HCT116 (cell line): ENCODE results near the gene IL1RAPL1. TPM values are rescaled to one million over a fixed set of nuclear protein-coding genes. Genes with fewer than 3 reads are reported as not detected.

Experiments used
- ATAC-seq: fragments of 200-7000 bp; cut with Tn5 transposase; 2 replicates; pipeline ENCODE4 v1.9.1; 2020; ENCODE audit warnings: mild to moderate bottlenecking, moderate library complexity
- BruUV-seq: library from RNA; stranded (reverse); fragments of 400-500 nt; replicated peaks from 2 replicates; lab custom pipeline; 2021; lab: Mats Ljungman, UMichigan
- CTCF ChIA-PET: fragments of 300-600 bp; sonication (Branson Sonifier 250); formaldehyde crosslinking; loops from one replicate; lab custom pipeline; 2021; ENCODE audit warnings: antibody characterized with exemption; lab: Charles Lee
- POLR2A ChIA-PET: fragments of 300-600, 350-600 bp; sonication (Branson Sonifier 250); formaldehyde crosslinking; loops from one replicate; lab custom pipeline; 2021; ENCODE audit warnings: antibody characterized with exemption; lab: Charles Lee
- RAD21 ChIA-PET, 2 experiments: fragments of 300-600 bp; sonication (Branson Sonifier 250); formaldehyde crosslinking; loops; one replicate each; lab custom pipeline; 2023; ENCODE audit warnings: low total read pairs in 2 of 2; ENCODE audit not compliant: uncharacterized antibody in 2 of 2, unreplicated experiment in 2 of 2, low non-redundant PET in 1 of 2; lab: Charles Lee
- DNase-seq: peaks from one replicate; pipeline ENCODE4 v3.0.0-alpha.2; 2010; ENCODE audit warnings: low read depth, low spot score
- H2AFZ ChIP-seq: fragments of 200-600 bp; shearing (Covaris generic), sonication (generic); 2 replicates; pipeline ENCODE4 v1.6.1; 2017; ENCODE audit warnings: low read depth, mixed run types, mixed read lengths, antibody characterized with exemption, low read length; ENCODE audit not compliant: poor library complexity, severe bottlenecking
- H3K27ac ChIP-seq: 2 replicates; pipeline ENCODE4 v1.5.1; 2012; ENCODE audit warnings: low read depth, low read length
- H3K27me3 ChIP-seq: fragments of 200-600 bp; sonication (generic); 2 replicates; pipeline ENCODE4 v1.6.1; 2016; ENCODE audit warnings: mixed run types, low read length, mixed read lengths; ENCODE audit not compliant: insufficient read depth
- H3K36me3 ChIP-seq, 2 experiments: fragments of 200-500 bp in 1 of 2; fragments of 200-600 bp in 1 of 2; sonication (Bioruptor generic) in 1 of 2; sonication (generic) in 1 of 2; 2 replicates each; pipeline versions ENCODE4 v1.5.1 to v1.6.1; 2014 to 2016; ENCODE audit warnings: low read length in 2 of 2, inconsistent platforms in 1 of 2, mixed read lengths in 1 of 2, mixed run types in 1 of 2; ENCODE audit not compliant: insufficient read depth in 2 of 2, control insufficient read depth in 1 of 2
- H3K4me1 ChIP-seq, 2 experiments: fragments of 200-600 bp in 1 of 2; sonication (generic) in 1 of 2; 2 replicates each; pipeline versions ENCODE4 v1.5.1 to v1.6.1; 2012 to 2017; ENCODE audit warnings: low read length in 2 of 2, inconsistent platforms in 1 of 2, mild to moderate bottlenecking in 1 of 2, mixed read lengths in 1 of 2, mixed run types in 1 of 2, moderate library complexity in 1 of 2; ENCODE audit not compliant: insufficient read depth in 2 of 2, control insufficient read depth in 1 of 2
- H3K4me2 ChIP-seq: fragments of 200-600 bp; sonication (generic); 2 replicates; pipeline ENCODE4 v1.6.1; 2017; ENCODE audit warnings: mixed run types, low read length, mixed read lengths
- H3K4me3 ChIP-seq, 2 experiments: fragments of 200-600 bp in 1 of 2; sonication (generic) in 1 of 2; replicated peaks in 1 of 2; 2 replicates each; pipeline ENCODE4 v1.5.1; 2011 to 2016; ENCODE audit warnings: low read length in 2 of 2, control low read depth in 1 of 2, low read depth in 1 of 2, mild to moderate bottlenecking in 1 of 2, mixed read lengths in 1 of 2, mixed run types in 1 of 2
- H3K79me2 ChIP-seq: fragments of 200-600 bp; sonication (generic); 2 replicates; pipeline ENCODE4 v1.6.1; 2017; ENCODE audit warnings: mild to moderate bottlenecking, mixed run types, low read length, moderate library complexity, mixed read lengths; ENCODE audit not compliant: insufficient read depth
- H3K9ac ChIP-seq: fragments of 200-600 bp; sonication (generic); 2 replicates; pipeline ENCODE4 v1.6.1; 2016; ENCODE audit warnings: low read length, mixed read lengths
- H3K9me2 ChIP-seq: fragments of 200-600 bp; sonication (generic), shearing (Covaris generic); 2 replicates; pipeline ENCODE4 v1.6.1; 2017; ENCODE audit warnings: mixed run types, mild to moderate bottlenecking, moderate library complexity; ENCODE audit not compliant: insufficient read depth
- H3K9me3 ChIP-seq, 2 experiments: fragments of 200-500 bp in 1 of 2; fragments of 200-600 bp in 1 of 2; sonication (Bioruptor generic) in 1 of 2; sonication (generic) in 1 of 2; 2 replicates each; pipeline ENCODE4 v1.6.1; 2014 to 2017; ENCODE audit warnings: low read length in 2 of 2, mixed read lengths in 2 of 2, inconsistent platforms in 1 of 2, low read depth in 1 of 2, mild to moderate bottlenecking in 1 of 2, mixed run types in 1 of 2, moderate library complexity in 1 of 2; ENCODE audit not compliant: control insufficient read depth in 1 of 2, insufficient read depth in 1 of 2
- H4K20me1 ChIP-seq: fragments of 200-600 bp; sonication (generic), shearing (Covaris generic); 2 replicates; pipeline ENCODE4 v1.6.1; 2017; ENCODE audit warnings: mixed run types, mild to moderate bottlenecking, moderate library complexity; ENCODE audit not compliant: insufficient read depth
- ATF3 ChIP-seq: IDR thresholded peaks from 2 replicates; pipeline ENCODE4 v1.6.1; 2012
- CBX3 ChIP-seq: IDR thresholded peaks from 2 replicates; pipeline ENCODE4 v1.6.1; 2012; ENCODE audit warnings: low read depth
- CEBPB ChIP-seq: IDR thresholded peaks from 2 replicates; pipeline ENCODE4 v1.6.1; 2012; ENCODE audit warnings: low read depth
- EGR1 ChIP-seq: IDR thresholded peaks from 2 replicates; pipeline ENCODE4 v1.6.1; 2012; ENCODE audit warnings: low read depth
- ELF1 ChIP-seq: IDR thresholded peaks from 2 replicates; pipeline ENCODE4 v1.6.1; 2012; ENCODE audit warnings: low read depth, borderline replicate concordance
- EZH2 ChIP-seq: fragments of 200-600 bp; sonication (generic); IDR thresholded peaks from 2 replicates; pipeline ENCODE4 v1.6.1; 2017; ENCODE audit warnings: antibody characterized with exemption, mixed run types
- EZH2phosphoT487 ChIP-seq: fragments of 200-600 bp; IDR thresholded peaks from 2 replicates; pipeline ENCODE4 v1.6.1; 2018; ENCODE audit warnings: antibody characterized with exemption, borderline replicate concordance
- FOSL1 ChIP-seq: IDR thresholded peaks from 2 replicates; pipeline ENCODE4 v1.6.1; 2012; ENCODE audit warnings: low read depth
- JUND ChIP-seq: IDR thresholded peaks from 2 replicates; pipeline ENCODE4 v1.6.1; 2012
- POLR2A ChIP-seq: IDR thresholded peaks from 2 replicates; pipeline ENCODE4 v1.7.0; 2011; ENCODE audit warnings: borderline replicate concordance; ENCODE audit not compliant: insufficient read depth, insufficient read length; ENCODE audit errors: extremely low read depth
- POLR2AphosphoS5 ChIP-seq: IDR thresholded peaks from 2 replicates; pipeline ENCODE4 v1.6.1; 2011; ENCODE audit warnings: mild to moderate bottlenecking, low read depth, low read length, moderate library complexity
- RAD21 ChIP-seq: IDR thresholded peaks from 2 replicates; pipeline ENCODE4 v1.6.1; 2012; ENCODE audit warnings: low read depth, mild to moderate bottlenecking
- SIN3A ChIP-seq: IDR thresholded peaks from 2 replicates; pipeline ENCODE4 v1.6.1; 2012; ENCODE audit warnings: low read depth
- SP1 ChIP-seq: IDR thresholded peaks from 2 replicates; pipeline ENCODE4 v1.6.1; 2012; ENCODE audit warnings: low read depth
- SRF ChIP-seq: IDR thresholded peaks from 2 replicates; pipeline ENCODE4 v1.6.1; 2012; ENCODE audit warnings: low read depth
- TCF7L2 ChIP-seq: IDR thresholded peaks from 2 replicates; pipeline ENCODE4 v1.7.0; 2011; ENCODE audit warnings: borderline replicate concordance, inconsistent platforms; ENCODE audit not compliant: insufficient read depth, insufficient read length; ENCODE audit errors: extremely low read depth
- ZFX ChIP-seq: fragments of 450-650 bp; IDR thresholded peaks from 2 replicates; pipeline ENCODE4 v1.6.1; 2017
- intact Hi-C: fragments of 100-400 bp; cut with micrococcal nuclease; formaldehyde crosslinking; loops from 2 replicates; pipeline ENCODE4 v1.10.0; 2022
- total RNA-seq: library from RNA; stranded (reverse); gene quantifications from one replicate; pipeline ENCODE4 v1.2.1, GENCODE V29; 2021; ENCODE audit not compliant: unreplicated experiment
- TF ChIP-seq, protein P1 (sequence below): IDR thresholded peaks from 2 replicates; pipeline ENCODE4 v1.6.1; 2012
- TF ChIP-seq, protein P2 (sequence below), 3 experiments: fragments of 200-600 bp in 1 of 3; sonication (generic) in 1 of 3; IDR thresholded peaks in 2 of 3; conservative IDR thresholded peaks in 1 of 3; 2 replicates each; pipeline ENCODE4 v1.5.1; 2012 to 2017; ENCODE audit warnings: low read depth in 2 of 3, low read length in 2 of 3, antibody characterized with exemption in 1 of 3, borderline replicate concordance in 1 of 3, control low read depth in 1 of 3, mild to moderate bottlenecking in 1 of 3, mixed read lengths in 1 of 3, mixed run types in 1 of 3, moderate library complexity in 1 of 3; ENCODE audit not compliant: insufficient read depth in 1 of 3
- TF ChIP-seq, protein P3 (sequence below): IDR thresholded peaks from 2 replicates; pipeline ENCODE4 v1.6.1; 2011; ENCODE audit warnings: mild to moderate bottlenecking, low read length, moderate library complexity; ENCODE audit not compliant: insufficient replicate concordance; ENCODE audit errors: extremely low read depth

IL1RAPL1 gene
- total RNA-seq, 1 experiment from 2014 or later = 2.8 TPM

DNA sequence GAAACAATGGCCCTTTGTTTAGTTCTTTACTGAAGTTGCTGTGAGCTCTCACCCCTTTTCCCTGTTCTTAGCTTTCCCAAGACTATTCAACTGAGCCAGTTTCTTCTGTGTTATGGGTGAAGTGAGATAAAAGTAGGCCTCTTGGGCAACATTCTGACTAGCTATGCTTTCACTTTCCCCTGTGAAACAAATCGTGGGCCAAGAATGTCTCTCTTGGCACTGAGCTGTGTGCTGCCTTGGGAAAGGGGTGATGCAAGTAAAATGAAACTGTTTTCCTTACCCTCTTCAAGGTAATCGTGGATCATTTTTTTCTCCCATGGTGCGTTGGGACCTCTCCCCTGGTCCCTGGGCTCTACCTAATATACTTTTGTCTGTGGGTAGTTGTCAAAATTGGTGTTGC lies 974.2 kb downstream of the IL1RAPL1 start:
- Histone ChIP-seq H3K9ac (no peak overlapping the region), H3K79me2 (no peaks in the 10 kb centered on the region), H3K27ac (no peak overlapping the region), H3K9me3 (no peaks in the 10 kb centered on the region), H4K20me1 (no peaks in the 10 kb centered on the region), H3K4me3 (no peak overlapping the region), H2AFZ (no peak overlapping the region), H3K4me2 (no peak overlapping the region), H3K4me1 (no peaks in the 10 kb centered on the region), H3K36me3 (no peaks in the 10 kb centered on the region), H3K9me2 (no peaks in the 10 kb centered on the region), H3K27me3 (no peaks in the 10 kb centered on the region)
- BruUV-seq = no TSS peak
- RAD21 ChIA-PET = no interaction called here
- POLR2A ChIA-PET = no interaction called here
- no peak for ATAC-seq
- intact Hi-C loops = no loop called here
- CTCF ChIA-PET = no interaction called here
- DNase-seq = no peak
- TF ChIP-seq RAD21 = no peak
- no peak for TF ChIP-seq ELF1
- TF ChIP-seq JUND = no peak

GRCh38 chrX:29580560-29580959 lies 993.3 kb downstream of the IL1RAPL1 start:
- Histone ChIP-seq H3K9ac (no peak overlapping the region), H3K9me2 (no peaks in the 10 kb centered on the region), H2AFZ (no peak overlapping the region), H3K9me3 (no peaks in the 10 kb centered on the region), H3K4me2 (no peak overlapping the region), H3K27me3 (no peaks in the 10 kb centered on the region), H3K4me1 (no peaks in the 10 kb centered on the region), H3K4me3 (no peak overlapping the region), H3K36me3 (no peaks in the 10 kb centered on the region), H3K27ac (no peak overlapping the region), H3K79me2 (no peaks in the 10 kb centered on the region), H4K20me1 (no peaks in the 10 kb centered on the region)
- ChIA-PET RAD21 (no interaction called here), CTCF (no interaction called here), POLR2A (no interaction called here)
- DNase-seq = no peak
- intact Hi-C loops = no loop called here
- no peak for ATAC-seq
- TF ChIP-seq ATF3 = no peak
- no peak for TF ChIP-seq SP1
- TF ChIP-seq SIN3A = no peak
- TF ChIP-seq CEBPB = no peak
- TF ChIP-seq, protein P1, sequence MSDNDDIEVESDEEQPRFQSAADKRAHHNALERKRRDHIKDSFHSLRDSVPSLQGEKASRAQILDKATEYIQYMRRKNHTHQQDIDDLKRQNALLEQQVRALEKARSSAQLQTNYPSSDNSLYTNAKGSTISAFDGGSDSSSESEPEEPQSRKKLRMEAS = no peak
- TF ChIP-seq, protein P2, sequence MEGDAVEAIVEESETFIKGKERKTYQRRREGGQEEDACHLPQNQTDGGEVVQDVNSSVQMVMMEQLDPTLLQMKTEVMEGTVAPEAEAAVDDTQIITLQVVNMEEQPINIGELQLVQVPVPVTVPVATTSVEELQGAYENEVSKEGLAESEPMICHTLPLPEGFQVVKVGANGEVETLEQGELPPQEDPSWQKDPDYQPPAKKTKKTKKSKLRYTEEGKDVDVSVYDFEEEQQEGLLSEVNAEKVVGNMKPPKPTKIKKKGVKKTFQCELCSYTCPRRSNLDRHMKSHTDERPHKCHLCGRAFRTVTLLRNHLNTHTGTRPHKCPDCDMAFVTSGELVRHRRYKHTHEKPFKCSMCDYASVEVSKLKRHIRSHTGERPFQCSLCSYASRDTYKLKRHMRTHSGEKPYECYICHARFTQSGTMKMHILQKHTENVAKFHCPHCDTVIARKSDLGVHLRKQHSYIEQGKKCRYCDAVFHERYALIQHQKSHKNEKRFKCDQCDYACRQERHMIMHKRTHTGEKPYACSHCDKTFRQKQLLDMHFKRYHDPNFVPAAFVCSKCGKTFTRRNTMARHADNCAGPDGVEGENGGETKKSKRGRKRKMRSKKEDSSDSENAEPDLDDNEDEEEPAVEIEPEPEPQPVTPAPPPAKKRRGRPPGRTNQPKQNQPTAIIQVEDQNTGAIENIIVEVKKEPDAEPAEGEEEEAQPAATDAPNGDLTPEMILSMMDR (IDR thresholded peaks at IDR 0.05 in 2 of 3, conservative IDR thresholded peaks at IDR 0.05 in 1 of 3; ENCODE audit: borderline replicate concordance in 1 of 3, insufficient read depth in 1 of 3, low read depth in 2 of 3, low read length in 2 of 3) = no peak
- TF ChIP-seq, protein P3, sequence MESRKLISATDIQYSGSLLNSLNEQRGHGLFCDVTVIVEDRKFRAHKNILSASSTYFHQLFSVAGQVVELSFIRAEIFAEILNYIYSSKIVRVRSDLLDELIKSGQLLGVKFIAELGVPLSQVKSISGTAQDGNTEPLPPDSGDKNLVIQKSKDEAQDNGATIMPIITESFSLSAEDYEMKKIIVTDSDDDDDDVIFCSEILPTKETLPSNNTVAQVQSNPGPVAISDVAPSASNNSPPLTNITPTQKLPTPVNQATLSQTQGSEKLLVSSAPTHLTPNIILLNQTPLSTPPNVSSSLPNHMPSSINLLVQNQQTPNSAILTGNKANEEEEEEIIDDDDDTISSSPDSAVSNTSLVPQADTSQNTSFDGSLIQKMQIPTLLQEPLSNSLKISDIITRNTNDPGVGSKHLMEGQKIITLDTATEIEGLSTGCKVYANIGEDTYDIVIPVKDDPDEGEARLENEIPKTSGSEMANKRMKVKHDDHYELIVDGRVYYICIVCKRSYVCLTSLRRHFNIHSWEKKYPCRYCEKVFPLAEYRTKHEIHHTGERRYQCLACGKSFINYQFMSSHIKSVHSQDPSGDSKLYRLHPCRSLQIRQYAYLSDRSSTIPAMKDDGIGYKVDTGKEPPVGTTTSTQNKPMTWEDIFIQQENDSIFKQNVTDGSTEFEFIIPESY = no peak
- TF ChIP-seq JUND = no peak
- no peak for TF ChIP-seq SRF
- TF ChIP-seq ZFX = no peak
- TF ChIP-seq EZH2 = no peak
- TF ChIP-seq FOSL1 = no peak
- TF ChIP-seq TCF7L2 = no peak
- no peak for TF ChIP-seq EZH2phosphoT487
- TF ChIP-seq CBX3 = no peak
- no peak for TF ChIP-seq POLR2AphosphoS5
- TF ChIP-seq EGR1 = no peak
- TF ChIP-seq POLR2A = no peak
- BruUV-seq = no TSS peak
